Psoas muscle (tissue), 8 donors: ENCODE data around the gene CACNA1C. TPM values are rescaled to one million over a fixed set of nuclear protein-coding genes. Genes with fewer than 3 reads are reported as not detected.

Experiments used
- ATAC-seq, 4 donors: fragments of 200-7000 bp; cut with Tn5 transposase; one replicate each; pipeline ENCODE4 v1.9.1; 2020; ENCODE audit warnings: moderate library complexity in 3 of 4, mild to moderate bottlenecking in 2 of 4
- DNase-seq, 2 donors: peaks; one replicate each; pipeline ENCODE4 v3.0.0-alpha.2; 2020
- H3K27ac ChIP-seq: fragments of 200-600 bp; one replicate; pipeline ENCODE4 v1.8.0; 2022
- H3K27me3 ChIP-seq, 3 donors: fragments of 200-600 bp in 1 of 3; one replicate each; pipeline versions ENCODE4 v1.6.1 to v1.8.0; 2013 to 2022; ENCODE audit warnings: low read length in 2 of 3, mild to moderate bottlenecking in 2 of 3, moderate library complexity in 1 of 3; ENCODE audit not compliant: insufficient read depth in 3 of 3
- H3K36me3 ChIP-seq, 2 donors: fragments of 200-600 bp in 1 of 2; one replicate each; pipeline versions ENCODE4 v1.6.1 to v1.8.0; 2013 to 2022; ENCODE audit warnings: low read depth in 1 of 2, mild to moderate bottlenecking in 1 of 2, moderate library complexity in 1 of 2; ENCODE audit not compliant: insufficient read depth in 1 of 2
- H3K4me1 ChIP-seq: fragments of 200-600 bp; one replicate; pipeline ENCODE4 v1.8.0; 2022
- H3K4me3 ChIP-seq: fragments of 200-600 bp; one replicate; pipeline ENCODE4 v1.8.0; 2022; ENCODE audit warnings: mild to moderate bottlenecking
- H3K9me3 ChIP-seq: fragments of 200-600 bp; one replicate; pipeline ENCODE4 v1.8.0; 2022
- WGBS, 3 donors: extraction: QIAGEN DNeasy Blood & Tissue Kit; methylation state at CpG; one replicate each; pipeline versions ENCODE4 v1.1.6 to v1.1.7; 2013; 5-methylcytosine and 5-hydroxymethylcytosine counted together
- intact Hi-C, 2 donors: fragments of 100-400 bp; cut with DNase I; formaldehyde crosslinking; loops; one replicate each; pipeline versions ENCODE4 v1.11.0 to v1.14.2; 2022
- polyA plus RNA-seq, 3 donors: library from polyadenylated mRNA; stranded (reverse); fragments of 200-250 nt; gene quantifications; one replicate each; pipeline ENCODE4 v1.2.3, GENCODE V29; 2013
- total RNA-seq, 4 donors: library from RNA; stranded (reverse); fragmentation: NEBNext Ultra II Directional in 2 of 4; extraction: Animal tissue kit (Norgen Biotek cat#: 25700) in 2 of 4; gene quantifications; one replicate each; pipeline versions ENCODE4 v1.2.1 to v1.2.4, GENCODE V29; 2021 to 2023
- TF ChIP-seq, protein P1 (sequence below): fragments of 200-600 bp; IDR thresholded peaks from one replicate; pipeline ENCODE4 v1.8.0; 2022; ENCODE audit warnings: antibody characterized with exemption
- donor health status: healthy with polysubstance abuse.
- donor health status: DM: no; HTN: no; CAD: no; lungs with moderate emphysema.
- donor health status: Bipolar disorder and iron deficiency.
- donor health status: healthy.
- donor health status: DM: yes; HTN: yes; CAD: no.
- donor health status: DM: no; HTN: no; CAD: no.
- donor health status: DM: no; HTN: no; CAD: no.
- donor health status: DM: yes; HTN: yes; CAD: no.

The CACNA1C gene
- total and polyA plus RNA-seq, 7 donors: 0.26 to 2.9 (median 0.95) TPM

DNA sequence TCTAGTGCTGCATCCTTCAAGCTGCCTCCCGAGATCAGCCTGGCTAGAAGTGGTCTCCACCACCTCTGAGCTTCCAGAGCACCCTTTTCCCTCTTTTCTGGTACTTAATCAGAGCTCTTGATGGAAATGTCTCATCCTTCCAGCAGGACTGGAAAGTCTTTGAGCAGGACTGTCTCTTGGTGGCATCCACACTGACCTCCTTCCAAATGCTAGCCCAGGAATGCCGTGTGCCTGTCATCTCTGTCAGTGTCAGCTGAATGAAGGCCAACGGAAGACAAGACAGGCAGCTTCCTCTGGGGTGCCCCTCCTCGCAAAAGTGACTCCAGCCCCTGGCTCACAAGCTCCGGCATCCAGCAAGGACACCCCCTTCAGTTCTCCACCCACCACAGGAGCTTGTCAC lies 570.7 kb downstream of the CACNA1C start:
- DNase-seq (no peak), ATAC-seq (no peak)
- intact Hi-C loops: no loop called here
- Histone ChIP-seq H3K36me3 (no peaks in the 10 kb centered on the region), H3K27me3 (peaks cover 0 to 10% (median 3%) of the 10 kb centered on the region in 3 donors), H3K9me3 (no peaks in the 10 kb centered on the region), H3K4me1 (no peaks in the 10 kb centered on the region), H3K27ac (no peak overlapping the region), H3K4me3 (no peak overlapping the region)
- 70 to 77% (median 75%) methylated on average over 5 of the region's 5 CpGs for WGBS, 3 donors
- TF ChIP-seq, protein P1, sequence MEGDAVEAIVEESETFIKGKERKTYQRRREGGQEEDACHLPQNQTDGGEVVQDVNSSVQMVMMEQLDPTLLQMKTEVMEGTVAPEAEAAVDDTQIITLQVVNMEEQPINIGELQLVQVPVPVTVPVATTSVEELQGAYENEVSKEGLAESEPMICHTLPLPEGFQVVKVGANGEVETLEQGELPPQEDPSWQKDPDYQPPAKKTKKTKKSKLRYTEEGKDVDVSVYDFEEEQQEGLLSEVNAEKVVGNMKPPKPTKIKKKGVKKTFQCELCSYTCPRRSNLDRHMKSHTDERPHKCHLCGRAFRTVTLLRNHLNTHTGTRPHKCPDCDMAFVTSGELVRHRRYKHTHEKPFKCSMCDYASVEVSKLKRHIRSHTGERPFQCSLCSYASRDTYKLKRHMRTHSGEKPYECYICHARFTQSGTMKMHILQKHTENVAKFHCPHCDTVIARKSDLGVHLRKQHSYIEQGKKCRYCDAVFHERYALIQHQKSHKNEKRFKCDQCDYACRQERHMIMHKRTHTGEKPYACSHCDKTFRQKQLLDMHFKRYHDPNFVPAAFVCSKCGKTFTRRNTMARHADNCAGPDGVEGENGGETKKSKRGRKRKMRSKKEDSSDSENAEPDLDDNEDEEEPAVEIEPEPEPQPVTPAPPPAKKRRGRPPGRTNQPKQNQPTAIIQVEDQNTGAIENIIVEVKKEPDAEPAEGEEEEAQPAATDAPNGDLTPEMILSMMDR: no peak

DNA sequence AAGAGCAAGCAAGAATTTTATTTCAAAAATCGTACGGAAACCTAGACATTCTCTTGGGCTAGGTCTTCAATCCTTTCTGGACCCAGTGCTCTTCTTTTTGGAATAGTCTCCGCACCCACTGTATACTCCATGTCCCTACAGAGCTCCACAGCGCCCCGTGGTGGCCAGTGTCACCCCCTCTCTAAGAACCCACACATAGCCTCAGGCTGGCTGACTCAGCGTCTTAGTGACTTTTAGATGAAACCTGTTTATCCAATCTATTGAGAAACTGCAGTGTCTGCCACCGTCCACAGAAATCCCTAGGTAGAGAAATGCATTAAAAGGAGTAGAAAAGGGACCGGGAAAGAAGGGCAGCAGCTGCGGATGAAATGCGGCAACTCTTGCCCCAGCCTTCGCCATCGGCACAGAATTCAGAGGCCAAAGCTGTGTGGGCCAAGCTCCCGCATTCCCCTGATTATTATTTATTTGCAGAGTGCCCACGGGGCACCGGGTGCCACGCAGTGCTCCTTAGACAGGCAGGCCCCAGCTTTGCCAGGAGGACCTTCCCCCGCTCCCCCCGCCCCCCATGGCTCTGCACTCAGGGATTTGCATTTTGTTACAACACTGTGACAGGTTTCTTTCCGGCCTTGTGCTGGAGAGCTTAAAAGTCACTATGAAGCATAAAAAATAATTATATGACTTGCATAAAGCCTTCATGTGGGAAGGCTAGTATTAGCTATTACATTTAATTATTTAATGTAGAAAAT lies 571.9 kb downstream of the CACNA1C start:
- intact Hi-C loops: no loop called here
- 56 to 67% (median 57%) methylated on average over 19 of the region's 19 CpGs for WGBS, 3 donors
- Histone ChIP-seq H3K9me3 (no peaks in the 10 kb centered on the region), H3K4me1 (no peaks in the 10 kb centered on the region), H3K4me3 (no peak overlapping the region), H3K27ac (no peak overlapping the region), H3K36me3 (no peaks in the 10 kb centered on the region), H3K27me3 (peaks cover 0 to 10% (median 3%) of the 10 kb centered on the region in 3 donors)
- DNase-seq: peak in 1 of 2 donors; percentile 13
- TF ChIP-seq, protein P1: peak; percentile 9
- ATAC-seq: no peak

DNA sequence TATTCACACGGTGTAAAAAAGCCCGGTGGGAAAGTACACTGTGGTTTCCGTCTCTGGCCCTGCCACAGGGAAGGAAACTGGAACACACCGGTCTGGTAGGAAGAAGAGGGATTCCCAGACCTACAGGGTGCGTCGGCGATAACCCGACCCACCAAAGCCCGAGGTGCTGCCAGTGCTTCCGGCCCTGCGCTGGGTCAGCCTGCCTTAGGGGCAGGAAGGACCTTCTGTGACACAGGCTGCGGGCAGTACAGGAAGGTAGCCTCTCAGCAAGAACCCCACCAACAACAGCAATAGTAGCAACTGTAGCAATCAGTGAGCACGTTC lies 572.5 kb downstream of the CACNA1C start:
- peak in 1 of 2 donors; percentile 38 for DNase-seq
- intact Hi-C loops: no loop called here
- TF ChIP-seq, protein P1: no peak
- H3K36me3 ChIP-seq: no peaks in the 10 kb centered on the region
- H3K4me3 ChIP-seq: no peak overlapping the region
- H3K27ac ChIP-seq: no peak overlapping the region
- H3K4me1 ChIP-seq: no peaks in the 10 kb centered on the region
- H3K9me3 ChIP-seq: no peaks in the 10 kb centered on the region
- ATAC-seq: no peak
- WGBS, 3 donors: 63 to 69% (median 64%) methylated on average over 13 of the region's 13 CpGs
- H3K27me3 ChIP-seq: peaks cover 0 to 10% (median 3%) of the 10 kb centered on the region in 3 donors

DNA sequence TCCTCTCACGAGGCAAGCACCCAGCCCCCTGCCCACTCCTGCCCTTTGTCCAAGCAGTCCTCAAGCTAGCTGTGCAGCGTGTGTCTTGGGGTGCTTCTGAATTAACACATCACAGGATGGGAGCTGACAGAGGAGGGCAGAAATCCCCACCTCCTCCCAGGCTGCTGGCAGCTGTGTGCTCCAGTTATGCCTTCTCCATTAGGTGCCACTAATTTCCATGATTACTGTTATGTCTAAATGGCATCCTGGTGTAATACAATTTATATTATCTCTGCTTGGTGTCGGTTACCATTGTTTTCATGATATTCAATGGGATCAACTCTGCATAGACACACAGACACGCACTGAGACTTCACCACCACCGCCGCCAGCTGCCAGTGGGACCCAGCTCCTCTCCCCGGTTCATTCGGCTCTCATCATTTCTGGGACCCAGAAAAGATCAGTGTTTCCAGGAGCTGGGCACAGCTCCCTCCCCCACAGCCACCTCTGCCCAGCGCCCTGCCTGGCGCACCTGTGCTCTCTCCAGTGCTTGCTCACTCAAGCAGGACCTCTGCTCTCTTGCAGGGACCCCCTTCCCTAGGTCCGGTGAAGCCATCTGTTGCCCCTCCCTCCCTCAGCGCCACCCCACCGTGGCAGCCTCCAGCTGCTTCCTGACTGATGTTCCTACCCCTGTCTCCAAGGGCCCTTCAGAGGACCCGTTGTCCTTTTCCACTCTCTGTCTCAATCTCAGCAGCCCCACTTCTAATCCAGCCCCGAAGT lies 574.5 kb downstream of the CACNA1C start:
- H3K36me3 ChIP-seq: no peaks in the 10 kb centered on the region
- no peak overlapping the region for H3K27ac ChIP-seq
- H3K9me3 ChIP-seq: no peaks in the 10 kb centered on the region
- no peaks in the 10 kb centered on the region for H3K4me1 ChIP-seq
- DNase-seq (peak in 1 of 2 donors; percentile 32), ATAC-seq (no peak)
- H3K4me3 ChIP-seq: no peak overlapping the region
- 33 to 41% (median 36%) methylated on average over 15 of the region's 15 CpGs for WGBS, 3 donors
- H3K27me3 ChIP-seq: peaks cover 0 to 14% (median 3%) of the 10 kb centered on the region in 3 donors
- intact Hi-C loops: no loop called here
- TF ChIP-seq, protein P1: no peak
